Measurements from ENCODE around the gene PRKCI.

PRKCI gene

GRCh38 chr3:170221924-170222646 lies at the start of gene PRKCI:
TSS of gene PRKCI (plus strand) at chr3:170222424. CDS start at chr3:170222670, 246 bp downstream.
- TF ChIP-seq GATA2 (IDR thresholded peaks at IDR 0.05; ENCODE audit: low read depth, low read length) (no peak), GATA3 (IDR thresholded peaks at IDR 0.05; ENCODE audit: low read depth, low read length) (no peak)

GRCh38 chr3:170178651-170179050 lies 43.6 kb upstream of the PRKCI start:
- TF ChIP-seq GATA3 (IDR thresholded peaks at IDR 0.05; ENCODE audit: low read depth, low read length) (no peak), GATA2 (IDR thresholded peaks at IDR 0.05; ENCODE audit: low read depth, low read length) (no peak)

- no peak for TF ChIP-seq GATA2 (IDR thresholded peaks at IDR 0.05; ENCODE audit: low read depth, low read length)
- TF ChIP-seq GATA3 (IDR thresholded peaks at IDR 0.05; ENCODE audit: low read depth, low read length) = no peak
Measured at GRCh38 chr3:170179432-170179831, 42.8 kb upstream of the PRKCI start.

- TF ChIP-seq GATA3 (IDR thresholded peaks at IDR 0.05; ENCODE audit: low read depth, low read length) = no peak
- no peak for TF ChIP-seq GATA2 (IDR thresholded peaks at IDR 0.05; ENCODE audit: low read depth, low read length)
Measured at GRCh38 chr3:170180079-170180907, 41.9 kb upstream of the PRKCI start.

GRCh38 chr3:170180908-170181885 lies 41.0 kb upstream of the PRKCI start, which contains the start of gene PHC3:
TSS of gene PHC3 (minus strand) at chr3:170181733. CDS start at chr3:170181715, 18 bp downstream.
- TF ChIP-seq GATA2 (IDR thresholded peaks at IDR 0.05; ENCODE audit: low read depth, low read length) (no peak), GATA3 (IDR thresholded peaks at IDR 0.05; ENCODE audit: low read depth, low read length) (no peak)

- TF ChIP-seq GATA2 (IDR thresholded peaks at IDR 0.05; ENCODE audit: low read depth, low read length) (no peak), GATA3 (IDR thresholded peaks at IDR 0.05; ENCODE audit: low read depth, low read length) (no peak)
Measured at GRCh38 chr3:170189398-170190256, 32.6 kb upstream of the PRKCI start.

GRCh38 chr3:170196833-170197232 lies 25.4 kb upstream of the PRKCI start:
- TF ChIP-seq GATA2 (IDR thresholded peaks at IDR 0.05; ENCODE audit: low read depth, low read length) = no peak

- no peak for TF ChIP-seq GATA2 (IDR thresholded peaks at IDR 0.05; ENCODE audit: low read depth, low read length)
Measured at GRCh38 chr3:170200987-170201386, 21.2 kb upstream of the PRKCI start.

GRCh38 chr3:170201527-170201926 lies 20.7 kb upstream of the PRKCI start:
- no peak for TF ChIP-seq GATA3 (IDR thresholded peaks at IDR 0.05; ENCODE audit: low read depth, low read length)
- TF ChIP-seq GATA2 (IDR thresholded peaks at IDR 0.05; ENCODE audit: low read depth, low read length) = no peak

- TF ChIP-seq GATA2 (IDR thresholded peaks at IDR 0.05; ENCODE audit: low read depth, low read length) = no peak
- TF ChIP-seq GATA3 (IDR thresholded peaks at IDR 0.05; ENCODE audit: low read depth, low read length) = no peak
Measured at GRCh38 chr3:170203457-170203856, 18.8 kb upstream of the PRKCI start.

GRCh38 chr3:170204023-170204472 lies 18.2 kb upstream of the PRKCI start:
- TF ChIP-seq GATA2 (IDR thresholded peaks at IDR 0.05; ENCODE audit: low read depth, low read length) (no peak), GATA3 (IDR thresholded peaks at IDR 0.05; ENCODE audit: low read depth, low read length) (no peak)

GRCh38 chr3:170204509-170204908 lies 17.7 kb upstream of the PRKCI start:
- no peak for TF ChIP-seq GATA2 (IDR thresholded peaks at IDR 0.05; ENCODE audit: low read depth, low read length)
- TF ChIP-seq GATA3 (IDR thresholded peaks at IDR 0.05; ENCODE audit: low read depth, low read length) = no peak

- TF ChIP-seq GATA3 (IDR thresholded peaks at IDR 0.05; ENCODE audit: low read depth, low read length) (no peak), GATA2 (IDR thresholded peaks at IDR 0.05; ENCODE audit: low read depth, low read length) (no peak)
Measured at GRCh38 chr3:170205302-170205701, 16.9 kb upstream of the PRKCI start.
